GM19023 (cell line): ENCODE measurements around the gene OSCAR.
"Not testable (repeated sequence)": the region's sequence is repeated elsewhere in the genome, so short reads cannot be mapped to it uniquely, and the experiment has no call there.

Source experiments
- ATAC-seq: cut with Tn5 transposase; IDR thresholded peaks from one replicate; pipeline ENCODE4 v1.9.1; 2021; ENCODE audit warnings: mild to moderate bottlenecking, moderate library complexity; ENCODE audit not compliant: unreplicated experiment

OSCAR gene

DNA sequence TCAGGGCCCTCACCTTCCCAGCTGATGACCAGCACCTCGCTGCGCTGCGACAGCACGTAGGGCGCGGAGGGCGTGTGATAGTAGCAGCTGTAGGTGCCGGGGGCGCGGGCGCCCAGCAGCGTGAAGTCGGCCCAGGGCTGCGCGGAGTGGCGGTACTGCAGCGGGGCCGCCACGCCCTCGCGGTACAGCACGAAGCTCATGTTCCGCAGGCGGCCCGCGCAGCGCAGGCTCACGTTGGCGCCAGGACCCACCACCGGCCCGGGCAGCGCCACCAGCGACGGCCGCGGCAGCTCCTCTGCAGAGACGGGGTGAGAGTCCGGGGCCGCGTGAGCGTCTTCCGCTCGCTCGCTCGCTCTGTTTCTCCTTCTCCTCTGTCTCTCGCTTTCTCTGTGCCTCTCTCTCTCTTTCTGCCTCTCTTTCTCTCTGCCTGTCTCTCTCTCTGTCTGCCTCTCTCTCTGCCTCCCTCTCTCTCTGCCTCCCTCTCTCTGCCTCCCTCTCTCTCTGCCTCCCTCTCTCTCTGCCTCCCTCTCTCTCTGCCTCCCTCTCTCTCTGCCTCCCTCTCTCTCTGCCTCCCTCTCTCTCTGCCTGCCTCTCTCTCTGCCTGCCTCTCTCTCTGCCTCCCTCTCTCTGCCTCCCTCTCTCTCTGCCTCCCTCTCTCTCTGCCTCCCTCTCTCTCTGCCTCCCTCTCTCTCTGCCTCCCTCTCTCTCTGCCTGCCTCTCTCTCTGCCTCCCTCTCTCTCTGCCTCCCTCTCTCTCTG lies 4.6 kb downstream of the OSCAR start:
- ATAC-seq: not testable (repeated sequence)

DNA sequence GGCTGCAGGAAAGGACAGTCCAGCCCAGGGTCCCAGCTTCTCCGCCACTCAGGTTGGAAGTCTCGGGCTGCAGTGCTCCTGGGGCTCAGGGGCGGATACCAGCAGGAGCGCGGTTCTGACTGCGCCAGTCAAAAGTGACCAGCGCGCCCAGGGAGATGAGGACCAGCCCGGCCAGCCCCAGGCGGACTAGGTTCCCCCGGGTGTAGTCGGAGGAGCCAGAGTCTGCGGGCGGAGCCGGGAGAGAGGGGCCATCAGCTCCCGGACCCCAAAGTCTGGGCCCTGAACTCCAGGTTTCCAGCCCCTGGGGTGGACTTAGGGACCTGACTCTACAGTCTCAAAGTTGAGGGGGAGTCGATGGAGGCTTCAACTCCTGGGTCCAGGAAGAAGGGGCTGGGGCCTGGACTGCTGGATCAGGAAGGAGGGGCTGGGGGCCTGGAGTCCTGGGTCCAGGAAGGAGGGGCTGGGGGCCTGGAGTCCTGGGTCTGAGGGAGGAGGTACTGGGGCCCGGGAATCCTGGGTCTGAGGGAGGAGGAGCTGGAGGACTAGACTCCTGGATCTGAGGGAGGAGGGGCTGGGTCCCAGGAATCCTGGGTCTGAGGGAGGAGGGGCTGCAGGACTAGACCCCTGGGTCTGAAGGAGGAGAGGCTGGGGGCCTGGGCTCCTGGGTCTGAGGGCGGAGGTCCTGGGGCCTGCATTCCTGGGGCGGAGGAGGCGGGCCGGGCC lies 5.3 kb downstream of the OSCAR start:
- no peak for ATAC-seq

DNA sequence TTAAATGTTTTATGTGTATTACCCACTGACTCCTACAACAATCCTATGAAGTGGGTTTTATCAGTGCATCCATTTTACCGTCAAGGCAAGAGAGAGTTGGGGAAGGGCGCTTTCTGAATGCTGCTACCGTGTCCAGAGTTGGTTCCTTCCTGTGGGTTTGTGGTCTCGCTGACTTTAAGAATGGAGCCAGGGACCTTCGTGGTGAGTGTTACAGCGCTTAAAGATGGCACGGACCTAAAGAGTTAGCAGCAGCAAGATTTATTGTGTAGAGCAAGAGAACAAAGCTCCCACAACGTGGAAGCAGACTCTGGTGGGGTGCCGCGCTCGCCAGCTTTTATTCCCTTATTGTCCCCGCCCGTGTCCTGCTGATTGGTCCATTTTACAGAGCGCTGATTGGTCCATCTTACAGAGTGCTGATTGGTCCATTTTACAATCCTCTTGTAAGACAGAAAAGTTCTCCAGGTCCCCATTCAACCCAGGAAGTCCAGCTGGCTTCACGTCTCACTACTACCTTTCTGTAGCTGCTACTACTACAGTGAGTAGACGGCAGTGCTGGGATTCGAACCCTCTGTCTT lies 6.1 kb downstream of the OSCAR start:
- no peak for ATAC-seq

DNA sequence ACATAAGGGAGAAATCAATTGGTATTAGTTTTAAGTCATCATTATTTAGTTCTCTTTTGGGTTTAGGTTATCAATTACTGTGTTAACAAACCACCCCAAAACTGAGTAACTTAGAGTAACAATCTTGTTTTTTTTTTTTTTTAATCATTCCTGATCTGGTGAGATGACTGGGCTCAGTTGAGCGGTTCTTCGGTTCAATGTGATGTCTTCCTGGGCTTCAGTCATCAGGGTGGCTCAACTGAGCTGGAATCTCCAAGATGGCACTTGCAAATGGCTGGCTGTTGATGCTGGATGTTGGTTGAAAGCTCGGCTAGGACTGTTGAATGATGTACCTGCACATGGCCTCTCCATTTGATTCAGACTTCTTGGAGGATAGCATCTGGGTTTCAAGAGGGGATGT lies 16.2 kb downstream of the OSCAR start:
- no peak for ATAC-seq

DNA sequence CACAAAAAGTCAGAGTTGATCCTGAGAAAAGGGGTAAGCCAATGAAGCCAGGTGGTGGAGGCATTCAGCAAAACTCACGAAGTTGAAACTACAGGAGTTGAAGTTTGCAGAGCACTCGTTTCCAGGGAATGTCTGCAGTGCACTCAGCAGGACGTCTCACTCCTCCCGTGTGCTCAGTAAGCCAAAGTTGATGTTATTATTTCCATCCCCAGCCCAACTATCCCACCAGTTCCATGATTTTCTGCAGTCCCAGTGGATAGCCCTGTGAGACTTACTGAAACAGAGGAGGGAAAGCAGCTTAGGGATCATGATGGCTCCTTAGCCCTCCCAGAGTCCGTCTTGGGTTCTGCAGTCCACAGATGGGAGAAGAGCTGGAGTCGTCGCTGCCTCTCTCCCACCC lies 19.6 kb downstream of the OSCAR start, which contains the start of gene TARM1:
Gene TARM1, minus strand, starts transcription at position 334 of the 400 bp plus-strand sequence. Its CDS starts 25 bp downstream, at position 309.
- ATAC-seq: no peak

DNA sequence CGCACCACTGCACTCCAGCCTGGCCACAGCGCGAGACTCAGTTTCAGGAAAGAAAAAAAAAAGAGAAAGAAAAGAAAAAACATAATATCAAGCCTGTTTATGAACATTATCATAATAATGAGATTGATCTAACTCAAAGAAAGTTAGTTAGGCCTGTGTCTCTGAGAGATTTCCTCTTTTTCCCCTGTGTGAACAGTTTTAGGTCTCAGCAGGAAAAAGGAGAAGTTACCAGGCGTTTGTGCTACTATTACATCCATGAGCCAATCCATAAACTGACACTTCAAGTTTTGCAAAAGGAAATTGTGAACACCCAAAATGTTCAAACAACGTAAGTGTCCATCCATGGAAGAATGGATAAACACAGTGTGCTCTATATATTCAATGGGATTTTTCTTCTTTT lies 23.3 kb downstream of the OSCAR start:
- ATAC-seq: no peak

DNA sequence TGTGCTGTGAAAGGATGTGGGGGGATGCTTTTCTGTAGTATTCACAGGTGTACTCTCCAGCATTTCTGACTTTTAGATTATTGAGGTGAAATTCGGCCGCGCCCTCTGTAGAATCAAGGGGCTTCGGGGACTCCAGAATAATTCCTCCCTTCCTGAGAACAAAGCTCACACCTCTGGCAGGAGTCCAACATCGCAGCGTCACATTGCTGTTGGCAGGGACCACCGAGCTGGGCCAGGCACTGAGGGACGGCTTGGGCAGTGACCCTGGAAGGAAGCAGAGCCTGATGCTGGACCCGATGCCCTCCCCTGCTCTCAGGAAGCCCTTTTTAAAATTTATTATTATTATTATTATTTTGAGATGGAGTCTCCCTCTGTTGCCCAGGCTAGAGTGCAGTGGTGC lies 25.8 kb downstream of the OSCAR start:
- no peak for ATAC-seq

DNA sequence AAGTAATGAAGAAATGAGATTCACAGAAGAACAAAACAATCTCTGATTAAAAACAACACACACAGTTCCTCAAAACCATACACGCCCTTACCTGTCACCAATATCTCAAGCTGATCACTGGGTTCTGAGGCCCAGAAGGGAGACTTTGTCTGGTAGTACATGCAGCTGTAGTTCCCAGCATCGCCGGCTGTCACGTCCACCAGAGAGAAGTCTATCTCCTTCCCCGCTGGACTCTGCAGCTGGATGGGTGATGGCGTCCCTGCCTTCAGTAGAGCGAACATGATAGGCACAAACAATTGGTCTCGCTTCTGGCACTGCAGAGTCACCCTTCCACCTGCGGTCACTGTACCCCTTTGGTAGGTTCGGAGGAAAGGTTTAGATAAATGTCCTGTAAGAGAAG lies 26.8 kb downstream of the OSCAR start:
- ATAC-seq: no peak

DNA sequence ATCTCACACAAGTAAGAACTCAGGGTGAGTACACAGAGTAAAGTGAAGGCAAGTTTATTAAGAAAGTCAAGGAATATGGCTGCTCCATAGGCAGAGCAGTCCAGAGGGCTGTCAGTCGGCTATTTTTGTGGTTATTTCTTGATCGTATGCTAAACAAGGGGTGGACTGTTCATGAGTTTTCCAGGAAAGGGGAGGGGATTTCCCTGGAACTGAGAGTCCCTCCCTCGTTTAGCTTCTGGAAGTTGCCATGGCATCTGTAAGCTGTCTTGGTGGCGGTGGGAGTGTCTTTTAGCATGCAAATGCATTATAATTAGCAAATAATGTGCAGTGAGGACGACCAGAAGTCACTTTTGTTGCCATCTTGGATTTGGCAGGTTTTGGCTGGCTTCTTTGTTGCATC lies 31.1 kb downstream of the OSCAR start:
- ATAC-seq: no peak

DNA sequence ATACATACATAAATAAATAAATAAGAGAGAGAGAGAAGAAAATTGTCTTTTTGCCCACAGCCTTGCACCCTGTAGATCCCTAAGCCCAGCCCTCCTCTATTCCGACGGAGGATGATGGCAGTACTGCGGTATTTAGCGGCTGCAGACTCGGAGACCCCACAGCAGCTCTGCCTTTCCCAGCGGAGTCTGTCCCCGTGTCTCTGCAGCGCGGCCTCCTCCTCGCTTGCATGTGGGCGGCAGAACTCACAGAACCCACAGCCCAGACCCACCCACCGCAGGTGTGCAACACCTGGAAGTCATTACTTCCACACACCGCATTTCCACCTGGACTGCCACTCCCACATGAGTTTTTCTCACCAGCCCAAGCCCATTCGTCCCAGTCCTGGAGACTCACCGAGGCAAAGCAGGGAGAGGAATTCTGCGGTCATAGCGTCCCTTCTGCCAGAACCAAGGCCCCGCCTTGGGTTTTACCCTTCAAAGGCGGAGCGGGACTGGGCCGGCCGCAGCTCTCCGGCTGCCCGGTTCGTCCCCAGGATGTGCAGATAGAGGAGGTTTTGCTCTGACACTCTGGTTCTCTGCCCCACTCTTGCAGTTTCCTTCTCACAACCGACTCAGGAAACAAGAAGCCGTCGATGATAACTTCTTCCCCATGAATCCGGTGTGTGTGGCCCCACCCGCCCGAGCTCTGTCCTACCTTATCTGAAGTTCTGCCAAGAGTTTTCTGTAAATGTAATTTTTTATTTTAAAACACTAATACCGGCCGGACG lies 37.1 kb downstream of the OSCAR start, which contains the start of gene VSTM1:
Gene VSTM1, minus strand, starts transcription at position 548 of the 767 bp plus-strand sequence. Its CDS starts 120 bp downstream, at position 428.
- no peak for ATAC-seq

DNA sequence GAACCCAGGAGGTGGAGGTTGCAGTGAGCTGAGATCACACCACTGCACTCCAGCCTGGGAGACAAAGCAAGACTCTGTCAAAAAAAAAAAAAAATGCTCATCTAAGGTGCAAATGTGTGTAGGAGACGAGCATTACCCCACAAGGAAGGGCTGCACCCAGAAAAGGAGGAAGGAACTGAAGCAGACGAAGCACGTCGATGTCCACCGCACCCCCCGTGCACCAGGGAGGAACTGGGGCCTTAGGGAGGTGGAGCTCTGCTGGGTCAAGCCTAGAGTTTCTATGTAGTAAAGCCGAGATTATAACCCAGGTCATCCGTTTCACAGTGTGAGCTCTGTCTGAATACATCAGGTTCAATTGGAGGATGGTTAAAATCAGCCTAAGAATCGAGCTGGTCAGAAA lies 38.0 kb downstream of the OSCAR start:
- ATAC-seq: no peak

DNA sequence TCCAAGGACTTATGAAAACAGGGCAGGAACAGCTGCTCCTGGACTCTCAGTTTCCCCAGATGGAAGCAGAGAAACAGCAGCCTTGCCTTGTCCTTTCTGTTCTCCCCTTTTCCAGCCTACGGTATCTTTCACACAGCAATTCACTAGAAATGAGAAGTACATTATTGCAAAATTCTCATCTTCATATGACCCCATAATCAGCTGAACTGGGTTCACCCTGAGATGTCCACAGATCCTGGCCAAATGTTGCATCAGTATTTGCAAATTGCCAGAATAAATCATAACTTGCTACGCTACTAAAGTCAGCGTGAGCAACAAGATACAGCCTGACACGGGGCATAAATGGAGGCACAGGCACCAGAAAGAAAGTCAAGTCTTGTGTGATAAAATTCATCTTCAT lies 53.0 kb downstream of the OSCAR start:
- ATAC-seq: no peak

DNA sequence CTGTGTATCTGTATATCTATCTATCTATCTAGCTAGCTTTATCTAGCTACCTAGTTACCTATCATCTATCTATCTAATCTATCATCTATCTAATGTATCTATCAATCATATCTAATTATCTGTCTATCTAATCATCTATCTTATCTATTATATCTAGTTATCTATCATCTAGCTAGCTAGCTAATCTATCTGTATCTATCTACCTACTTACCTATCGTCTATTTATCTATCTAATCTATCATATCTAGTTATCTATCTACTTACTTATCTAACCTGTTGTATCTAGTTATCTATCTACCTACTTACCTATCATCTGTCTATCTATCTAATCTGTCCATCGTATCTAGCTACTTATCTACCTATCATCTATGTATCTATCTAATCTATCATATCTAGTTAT lies 54.8 kb downstream of the OSCAR start:
- ATAC-seq: no peak
